ENCODE data around the gene MRPL18.

The MRPL18 gene

GRCh38 chr6:159777240-159777904 is 12.9 kb upstream of the MRPL18 start:
- Histone ChIP-seq H3K27ac (no peak overlapping the region), H3K4me3 (no peak overlapping the region)
- no peak for DNase-seq (ENCODE audit: low spot score)
- TF ChIP-seq CTCF (IDR thresholded peaks at IDR 0.05) = no peak

GRCh38 chr6:159778131-159778530 is 12.1 kb upstream of the MRPL18 start:
- H3K27ac ChIP-seq = no peak overlapping the region
- no peak for DNase-seq (ENCODE audit: low spot score)
- no peak overlapping the region for H3K4me3 ChIP-seq
- no peak for TF ChIP-seq CTCF (IDR thresholded peaks at IDR 0.05)

GRCh38 chr6:159778542-159779103 is 11.6 kb upstream of the MRPL18 start:
- Histone ChIP-seq H3K27ac (no peak overlapping the region), H3K4me3 (no peak overlapping the region)
- TF ChIP-seq CTCF (IDR thresholded peaks at IDR 0.05) = no peak
- no peak for DNase-seq (ENCODE audit: low spot score)

- no peak for DNase-seq (ENCODE audit: low spot score)
- H3K4me3 ChIP-seq = peak overlapping the region; percentile 95
- no peak for TF ChIP-seq CTCF (IDR thresholded peaks at IDR 0.05)
Measured at GRCh38 chr6:159788276-159788675, 2.0 kb upstream of the MRPL18 start.

GRCh38 chr6:159788753-159789376 is 1.4 kb upstream of the MRPL18 start:
- peak; percentile 77 for DNase-seq (ENCODE audit: low spot score)
- TF ChIP-seq CTCF (IDR thresholded peaks at IDR 0.05) = no peak
- Histone ChIP-seq H3K4me3 (peak overlapping the region; percentile 95), H3K27ac (peak overlapping the region; percentile 91 to 93)

More at GRCh38 chr6:159788276-159788675, 2.0 kb upstream of the MRPL18 start:
- peak overlapping the region in 1 of 2 donors; percentile 93 for H3K27ac ChIP-seq

GRCh38 chr6:159789377-159790148 is 704 bp upstream of the MRPL18 start, which contains the start of gene TCP1:
Gene TCP1 (minus strand): TSS chr6:159789602. CDS start chr6:159789468, 134 bp downstream.
- Histone ChIP-seq H3K4me3 (peak within 1 kb of the TSS; percentile 95), H3K27ac (peak within 1 kb of the TSS; percentile 91 to 93)
- TF ChIP-seq CTCF (IDR thresholded peaks at IDR 0.05) = no peak
- DNase-seq (ENCODE audit: low spot score) = peak; percentile 99

Measured in coronary artery (tissue), 2 donors.